Hematopoietic multipotent progenitor cell treated with erythropoietin and hydrocortisone succinate and interleukin-3 and kit ligand, for 8 days (in vitro differentiated cells): ENCODE measurements around the gene UVRAG.

ENCODE experiments used
- DNase-seq: peaks from one replicate; pipeline ENCODE4 v3.0.0-alpha.2; 2015

UVRAG gene

DNA sequence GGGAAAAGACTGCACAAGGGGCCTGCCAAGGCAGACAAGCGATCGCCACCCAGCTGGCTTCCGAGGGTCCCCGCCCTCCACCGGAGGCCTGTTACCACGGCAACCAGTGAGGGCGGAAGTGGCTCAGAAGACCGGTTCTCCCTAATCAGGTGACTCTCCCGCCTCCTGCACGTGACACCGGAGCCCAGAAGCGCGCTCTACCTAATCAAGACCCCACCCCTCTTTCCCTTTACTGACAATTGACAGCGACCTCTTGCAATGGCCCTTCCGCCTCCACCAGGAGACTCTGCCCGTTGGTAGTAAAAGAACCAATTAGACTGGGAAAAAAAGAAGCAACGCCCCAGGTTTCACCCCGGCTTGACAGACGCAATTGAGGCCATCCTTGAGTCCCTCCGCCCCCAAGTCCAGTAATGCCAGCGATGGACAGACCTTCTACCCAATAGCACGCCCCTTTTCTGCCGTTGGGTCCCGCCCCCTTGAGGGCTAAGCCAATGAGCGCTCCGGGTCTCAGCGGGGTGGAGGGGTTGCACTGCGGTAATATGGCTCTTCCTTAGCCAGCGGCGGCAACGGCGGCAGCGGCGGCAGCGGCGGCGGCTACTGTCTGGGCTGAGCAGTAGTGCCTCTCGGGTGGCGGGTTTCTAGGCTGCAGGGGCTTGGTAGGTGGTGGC lies at the start of gene UVRAG:
UVRAG (plus strand) TSS at position 534 of the 668 bp plus-strand sequence. CDS start 198 bp downstream, outside the sequence.
- DNase-seq: peak; percentile 100

DNA sequence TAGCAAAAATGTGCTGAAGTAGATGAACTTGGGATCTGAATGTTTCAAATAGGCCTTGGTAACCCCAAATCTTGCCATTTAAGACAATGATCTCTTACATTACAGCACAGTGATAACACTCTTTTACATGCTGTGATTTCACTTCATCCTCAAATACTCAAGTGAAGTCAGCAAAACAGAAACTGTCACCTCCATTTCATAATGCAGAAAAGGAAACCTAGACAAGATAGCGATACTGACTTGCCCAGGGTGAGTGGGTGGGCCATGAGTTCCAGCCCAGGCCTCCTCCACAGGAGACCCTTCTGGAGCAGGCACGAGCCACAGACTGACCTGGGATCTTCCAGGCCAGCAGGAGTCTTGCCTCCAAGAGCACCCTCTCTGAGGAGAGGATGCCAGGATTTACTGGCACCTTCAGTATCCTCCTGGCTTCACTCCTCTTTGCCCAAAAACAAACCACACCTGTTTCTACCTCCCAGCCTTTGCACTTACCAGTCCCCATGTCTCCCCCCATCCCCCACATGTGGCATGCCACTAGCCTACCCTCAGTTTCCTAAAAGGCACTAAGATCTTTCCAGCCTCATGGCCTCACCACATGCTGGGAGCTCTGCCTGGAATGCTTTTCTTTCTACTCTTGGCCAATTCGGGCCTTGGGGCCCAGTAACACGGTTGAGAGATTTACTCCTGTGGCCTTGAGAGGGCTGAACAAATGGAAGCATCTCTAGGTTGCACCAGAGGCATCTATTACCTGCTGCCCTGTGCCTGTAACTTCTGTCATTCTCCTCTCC lies 48.4 kb upstream of the UVRAG start:
- no peak for DNase-seq

DNA sequence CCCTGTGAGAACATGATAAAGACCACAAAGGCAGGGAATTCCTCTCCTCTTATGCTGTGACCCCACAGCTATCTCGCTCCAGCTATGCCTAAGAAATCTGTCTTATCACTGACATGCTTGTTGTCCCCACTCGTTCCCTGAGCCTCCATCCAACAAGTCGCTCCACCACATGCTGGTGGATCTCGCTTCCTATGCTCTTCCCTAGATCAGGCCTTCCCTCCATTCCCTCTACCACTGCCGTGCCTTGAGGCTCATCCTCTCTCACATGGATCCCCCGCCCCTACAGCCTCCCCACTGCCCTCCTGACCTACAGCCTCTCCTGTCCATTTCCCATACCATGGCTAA lies 47.8 kb upstream of the UVRAG start:
- DNase-seq: peak; percentile 39

- DNase-seq: no peak
Observed at GRCh38 chr11:75767793-75768111, 47.3 kb upstream of the UVRAG start.

GRCh38 chr11:75768112-75768908 lies 46.7 kb upstream of the UVRAG start, which contains the start of gene DGAT2:
TSS of gene DGAT2 (plus strand) at chr11:75768778. CDS start at chr11:75768992, 214 bp downstream.
- DNase-seq: peak; percentile 83

DNA sequence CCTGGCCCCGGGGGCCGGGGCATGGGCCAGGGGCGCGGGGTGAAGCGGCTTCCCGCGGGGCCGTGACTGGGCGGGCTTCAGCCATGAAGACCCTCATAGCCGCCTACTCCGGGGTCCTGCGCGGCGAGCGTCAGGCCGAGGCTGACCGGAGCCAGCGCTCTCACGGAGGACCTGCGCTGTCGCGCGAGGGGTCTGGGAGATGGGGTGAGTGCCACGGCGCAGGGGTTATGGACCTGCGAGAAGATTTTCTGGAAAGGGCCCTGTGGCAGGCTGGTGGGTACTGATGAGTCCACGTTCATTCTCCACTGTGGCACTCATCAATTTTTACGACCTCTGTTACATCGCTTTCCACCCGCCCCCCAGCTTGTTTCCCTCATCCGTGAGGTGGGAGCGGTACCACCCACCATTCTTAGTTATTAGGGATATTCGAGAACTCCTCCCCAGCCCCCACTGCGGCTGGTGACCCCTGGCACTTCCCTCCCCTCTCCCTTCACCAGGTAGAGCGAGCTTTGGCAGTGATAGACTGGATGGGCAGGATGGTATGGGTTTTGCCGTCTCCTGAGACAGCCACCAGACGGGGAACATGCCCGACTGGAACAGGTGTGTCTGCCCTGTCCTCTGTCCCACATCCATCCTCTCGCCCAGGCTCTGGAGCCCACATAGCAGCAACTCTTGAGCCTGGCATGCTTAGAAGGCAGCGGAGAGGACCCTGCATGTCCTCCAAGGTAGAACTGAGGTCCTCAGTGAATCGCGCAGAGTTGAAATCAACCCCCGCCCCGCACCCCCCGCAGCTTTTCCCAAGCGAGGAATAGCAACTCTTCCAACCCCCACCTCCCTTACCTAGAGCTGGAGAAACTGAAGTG lies 45.9 kb upstream of the UVRAG start:
- no peak for DNase-seq

DNA sequence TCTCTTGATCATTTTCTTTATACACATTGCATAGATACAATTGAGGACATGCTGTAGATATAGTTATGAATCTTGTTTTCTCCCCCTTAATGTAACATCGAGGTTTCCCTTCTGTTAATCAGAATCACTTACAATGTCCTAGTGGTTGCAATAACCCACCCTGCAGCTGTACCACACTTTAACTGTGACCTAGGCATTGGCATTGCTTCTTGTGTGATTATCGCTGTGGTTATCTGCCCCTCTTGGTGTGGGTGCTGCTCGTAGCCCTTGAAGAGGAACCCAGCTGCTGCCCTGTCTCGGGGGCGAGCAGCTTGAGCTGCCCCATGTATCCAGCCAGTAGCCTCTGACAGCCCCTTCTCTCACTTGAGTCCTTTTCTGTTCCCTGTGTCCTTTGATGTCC lies 44.9 kb upstream of the UVRAG start:
- peak; percentile 11 for DNase-seq

DNA sequence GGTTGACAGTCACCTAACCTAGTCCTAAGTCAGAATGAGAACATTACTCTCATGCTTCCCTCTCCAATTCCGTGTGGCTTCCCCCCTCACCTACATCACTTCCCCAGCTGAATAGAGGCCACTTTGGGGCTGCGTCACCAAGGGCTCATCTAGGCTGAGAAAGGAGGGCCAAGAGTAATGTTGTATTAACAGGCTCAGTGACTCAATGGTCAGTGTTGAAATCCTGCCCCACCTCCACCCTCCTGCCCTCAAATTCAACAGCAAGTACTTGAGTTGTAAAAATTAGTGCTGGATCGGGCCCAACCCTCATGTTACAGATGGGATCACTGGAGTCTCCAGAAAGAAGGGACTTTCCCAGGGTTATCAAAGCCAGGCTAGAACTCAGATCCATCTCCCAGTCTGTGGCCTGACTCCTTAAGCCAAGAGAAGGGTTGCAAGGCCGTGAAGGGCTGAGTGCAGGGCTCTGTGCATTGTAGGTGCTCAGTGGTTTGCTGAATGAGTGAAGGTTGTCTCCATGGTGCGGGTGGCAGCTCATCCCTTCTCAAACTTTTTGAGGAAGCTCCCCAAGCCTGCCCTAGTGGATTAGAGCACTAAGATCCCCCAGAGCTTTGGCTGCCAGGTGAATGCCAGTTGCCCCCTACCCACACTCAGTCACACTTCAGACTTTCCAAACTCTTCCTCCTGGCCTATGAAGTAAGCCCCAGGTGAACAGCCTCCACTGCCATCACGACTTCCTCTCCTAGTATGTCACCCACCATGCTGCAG lies 43.2 kb upstream of the UVRAG start:
- DNase-seq: no peak

DNA sequence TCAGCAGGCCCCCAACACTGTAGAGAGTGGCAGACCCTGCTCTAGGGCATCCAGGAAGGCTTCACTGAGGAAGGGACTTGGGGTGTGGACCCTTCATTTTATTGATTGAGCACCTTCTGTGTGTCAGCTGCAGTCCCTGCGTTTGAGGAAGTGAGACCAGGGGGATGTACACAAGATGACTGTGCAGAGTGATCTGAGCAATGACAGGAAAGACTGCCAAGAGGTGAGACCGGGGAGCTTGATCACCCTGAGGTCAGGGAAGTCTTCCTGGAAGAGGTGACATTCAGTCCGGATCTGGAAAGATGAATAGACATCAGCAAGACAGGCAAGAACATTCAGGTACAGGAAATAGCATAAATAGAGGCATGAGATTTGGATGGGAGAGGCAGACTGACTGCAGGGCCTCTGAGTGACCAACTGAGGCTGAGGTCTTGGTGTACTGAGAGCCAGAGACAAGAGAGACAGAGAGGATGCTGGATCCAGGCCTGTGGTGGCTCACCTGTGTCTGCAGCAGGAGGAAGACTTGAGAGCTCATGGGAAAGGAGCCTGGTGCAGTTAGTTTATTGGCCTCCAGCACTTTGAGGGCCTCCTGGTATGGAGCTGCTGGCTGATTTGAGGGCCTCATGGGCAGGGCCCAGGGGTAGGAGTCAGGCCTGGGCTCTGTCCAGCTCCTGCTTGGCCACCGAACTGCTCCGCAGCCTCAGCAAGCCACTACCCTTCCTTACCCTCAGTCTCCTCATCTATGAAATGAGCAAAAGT lies 41.2 kb upstream of the UVRAG start:
- no peak for DNase-seq

DNA sequence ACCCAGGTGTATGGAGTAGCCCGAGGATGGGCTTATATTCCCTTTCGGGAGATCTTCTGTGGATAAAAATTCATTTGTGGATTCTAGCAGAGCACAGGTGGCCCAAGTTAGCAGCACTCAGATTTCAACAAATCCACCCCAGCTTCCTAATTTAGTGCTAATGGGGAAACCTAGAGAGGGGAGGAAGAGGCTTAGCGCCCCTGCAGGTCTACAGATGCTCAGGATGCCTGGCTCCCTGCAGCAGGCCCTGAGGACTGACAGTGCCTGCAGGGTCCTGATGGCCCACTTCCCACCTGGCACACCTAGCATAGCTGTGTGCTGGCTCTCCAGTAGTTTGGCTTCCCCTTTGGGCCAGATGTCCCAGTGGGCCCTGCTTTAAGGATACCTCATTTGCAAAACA lies 40.0 kb upstream of the UVRAG start:
- DNase-seq: no peak

DNA sequence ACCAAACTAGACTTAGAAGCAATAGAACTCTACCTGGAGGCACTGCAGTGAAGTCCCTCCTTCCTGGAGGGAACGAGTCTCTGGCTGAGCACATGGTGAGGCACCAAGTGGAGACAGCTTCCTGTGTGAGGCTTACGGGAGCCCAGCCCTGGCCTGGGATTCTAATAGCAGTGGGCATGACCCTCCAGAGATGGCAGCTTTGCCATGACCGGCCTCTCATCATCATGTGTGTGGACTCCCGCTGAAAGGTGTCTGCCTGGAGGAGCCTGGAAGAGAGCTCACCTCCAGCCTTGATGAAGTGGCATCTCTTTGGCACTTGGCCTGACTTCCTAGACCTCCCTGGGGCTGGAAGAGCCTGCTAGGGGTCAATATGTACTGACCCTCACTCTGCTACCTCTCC lies 38.5 kb upstream of the UVRAG start:
- DNase-seq: no peak

DNA sequence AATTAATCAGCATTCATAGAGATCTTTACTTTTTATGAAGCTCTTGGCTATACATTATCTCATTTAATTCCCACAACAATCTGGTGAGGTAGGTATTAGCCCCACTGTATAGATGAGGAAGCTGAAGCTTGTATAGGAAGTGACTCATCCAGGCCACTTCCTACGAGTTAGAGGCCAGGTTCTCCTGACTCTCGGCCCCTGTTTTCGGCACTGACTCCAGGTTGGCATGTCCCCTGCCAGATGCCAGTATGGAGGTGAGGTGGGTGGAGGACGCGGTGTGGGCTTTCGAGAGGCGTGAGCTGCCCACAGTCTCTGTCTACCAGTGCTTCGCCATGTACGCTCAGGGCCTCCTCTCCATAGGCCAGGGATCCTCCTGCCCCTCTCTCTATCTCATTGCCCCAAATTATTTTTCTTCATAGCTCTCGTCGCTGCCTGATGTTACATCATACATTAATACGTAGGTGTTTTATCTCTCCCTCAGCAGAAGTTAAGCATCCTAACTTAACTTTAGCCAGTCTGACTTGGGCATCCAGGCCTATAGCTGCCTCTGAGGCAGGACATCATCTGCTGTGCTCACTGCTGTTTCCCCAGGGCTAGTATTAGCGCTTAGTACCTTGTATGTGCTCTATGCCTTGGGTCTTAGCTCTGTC lies 37.4 kb upstream of the UVRAG start:
- DNase-seq: peak; percentile 10

- no peak for DNase-seq
Observed at GRCh38 chr11:75778962-75779361, 36.0 kb upstream of the UVRAG start.

GRCh38 chr11:75779960-75780359 lies 35.0 kb upstream of the UVRAG start:
- peak; percentile 85 for DNase-seq

- no peak for DNase-seq
Observed at GRCh38 chr11:75780888-75781287, 34.1 kb upstream of the UVRAG start.

DNA sequence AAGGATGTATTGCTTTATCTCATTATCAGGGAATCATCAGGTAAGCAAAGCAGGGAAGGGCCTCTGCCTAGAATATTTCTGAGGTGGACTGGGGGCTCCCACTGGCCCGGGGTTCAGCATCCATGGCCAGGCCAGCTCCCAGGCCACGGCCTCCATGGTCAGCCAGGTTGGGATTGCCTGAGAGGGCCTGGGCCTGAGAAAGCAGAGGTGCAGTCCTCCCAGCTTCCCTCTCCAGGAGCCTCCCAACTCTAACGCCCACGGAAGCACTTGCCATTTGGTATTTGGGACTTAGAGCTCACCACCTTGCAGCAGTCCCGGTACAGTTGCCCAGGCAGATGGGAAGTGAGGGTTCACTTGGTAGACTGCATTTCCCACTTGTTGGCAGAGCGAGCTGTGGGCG lies 33.7 kb upstream of the UVRAG start:
- DNase-seq: no peak

DNA sequence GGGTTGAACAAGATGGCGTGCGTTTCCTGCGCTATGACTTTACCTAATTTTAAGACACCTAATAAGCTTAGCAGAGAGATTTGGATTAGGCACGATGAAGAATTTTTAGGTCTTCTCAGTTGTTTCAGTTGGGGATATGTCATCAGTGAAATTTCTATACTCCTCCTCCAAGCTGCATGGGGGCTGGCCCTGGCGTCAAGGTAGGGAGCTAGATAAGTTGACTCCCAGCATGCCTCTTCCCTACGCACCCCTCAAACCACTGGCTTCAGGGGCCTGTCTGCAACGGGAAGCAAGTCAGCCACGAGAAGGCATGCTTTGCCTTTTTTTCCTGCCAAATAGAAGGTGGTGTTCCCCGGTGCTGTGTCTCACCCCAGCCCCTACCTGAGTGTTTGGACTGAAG lies 33.2 kb upstream of the UVRAG start:
- no peak for DNase-seq

DNA sequence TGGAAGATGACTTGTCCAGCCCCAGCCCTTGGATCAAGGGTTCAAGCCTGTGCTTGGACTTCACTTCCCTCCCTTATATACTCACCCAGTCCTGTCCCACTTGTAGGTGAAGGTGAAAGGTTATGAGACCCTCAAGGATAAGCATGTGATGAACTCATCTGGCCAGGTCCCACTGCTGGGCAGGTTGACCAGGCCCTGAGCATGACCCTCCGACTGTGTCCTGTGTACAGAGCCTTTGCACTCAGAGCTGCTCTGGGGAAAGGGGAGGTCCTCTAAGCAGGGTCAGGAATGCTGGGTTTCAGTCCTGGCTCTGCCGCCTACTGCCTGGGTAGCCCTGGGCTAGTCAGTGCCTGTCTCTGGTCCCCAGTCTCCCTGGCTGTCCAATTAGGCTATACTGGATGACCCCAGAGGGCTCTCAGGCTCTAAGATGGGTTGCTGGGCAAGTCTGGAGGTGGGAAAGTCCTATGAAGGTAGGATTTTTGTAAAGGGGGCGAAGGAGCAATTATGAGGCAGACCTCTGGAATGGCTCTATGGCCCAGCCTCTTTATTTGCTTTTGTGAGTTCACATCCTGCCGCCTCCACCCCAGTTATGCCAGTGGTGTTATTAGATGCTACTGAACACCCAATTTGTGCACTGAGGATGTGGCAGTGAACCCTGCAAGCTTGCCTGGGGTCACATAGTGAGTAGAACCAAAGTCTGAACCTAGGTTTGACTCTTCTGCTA lies 32.3 kb upstream of the UVRAG start:
- DNase-seq: no peak

- DNase-seq: no peak
Observed at GRCh38 chr11:75783416-75784084, 31.5 kb upstream of the UVRAG start.
